SK-N-SH treated with all-trans-retinoic acid at 6 μM for 48 hours (cell line): Measurements from ENCODE around the gene ANKLE2.

Experiments used
- ATAC-seq: fragments of 200-7000 bp; cut with Tn5 transposase; 3 replicates; pipeline ENCODE4 v1.9.1; 2020; ENCODE audit warnings: mild to moderate bottlenecking, moderate library complexity
- BACH2 ChIP-seq: fragments of 250-450 bp; sonication (Bioruptor Pico); IDR thresholded peaks from 2 replicates; pipeline ENCODE4 v1.9.0; 2021; ENCODE audit warnings: mild to moderate bottlenecking, borderline replicate concordance
- CREB5 ChIP-seq: fragments of 250-450 bp; sonication (Bioruptor Pico); IDR thresholded peaks from 2 replicates; pipeline ENCODE4 v1.5.1; 2020; ENCODE audit warnings: low read depth, mild to moderate bottlenecking, moderate library complexity
- CSRNP3 ChIP-seq: fragments of 250-450 bp; sonication (Bioruptor Pico); IDR thresholded peaks from 2 replicates; pipeline ENCODE4 v1.5.1; 2021; ENCODE audit warnings: mild to moderate bottlenecking, moderate library complexity
- ESRRG ChIP-seq: fragments of 250-450 bp; sonication (Bioruptor Pico); IDR thresholded peaks from 2 replicates; pipeline ENCODE4 v1.6.1; 2021; ENCODE audit warnings: mild to moderate bottlenecking
- GLIS3 ChIP-seq: fragments of 250-450 bp; sonication (Bioruptor Pico); IDR thresholded peaks from 2 replicates; pipeline ENCODE4 v1.5.0; 2020; ENCODE audit warnings: mild to moderate bottlenecking, moderate library complexity
- OSR1 ChIP-seq: fragments of 250-450 bp; sonication (Bioruptor Pico); IDR thresholded peaks from 2 replicates; pipeline ENCODE4 v1.8.0; 2022; ENCODE audit warnings: moderate library complexity, mild to moderate bottlenecking, inconsistent platforms
- PATZ1 ChIP-seq: fragments of 250-450 bp; sonication (Bioruptor Pico); IDR thresholded peaks from 2 replicates; pipeline ENCODE4 v1.8.0; 2020; ENCODE audit warnings: mild to moderate bottlenecking, moderate library complexity, borderline replicate concordance
- PPARA ChIP-seq: fragments of 250-450 bp; sonication (Bioruptor Pico); IDR thresholded peaks from 2 replicates; pipeline ENCODE4 v1.5.0; 2020; ENCODE audit warnings: mild to moderate bottlenecking, borderline replicate concordance
- RARB ChIP-seq: fragments of 250-450 bp; sonication (Bioruptor Pico); IDR thresholded peaks from 2 replicates; pipeline ENCODE4 v1.8.0; 2021; ENCODE audit warnings: mild to moderate bottlenecking, moderate library complexity
- TCF4 ChIP-seq: fragments of 250-450 bp; sonication (Bioruptor Pico); IDR thresholded peaks from 2 replicates; pipeline ENCODE4 v1.8.0; 2021; ENCODE audit warnings: mild to moderate bottlenecking, moderate library complexity, borderline replicate concordance
- TOX ChIP-seq: fragments of 250-450 bp; sonication (Bioruptor Pico); IDR thresholded peaks from 2 replicates; pipeline ENCODE4 v1.8.0; 2021; ENCODE audit warnings: mild to moderate bottlenecking, moderate library complexity, borderline replicate concordance
- ZNF565 ChIP-seq: fragments of 450-650 bp; formaldehyde crosslinking; conservative IDR thresholded peaks from 2 replicates; pipeline ENCODE4 v1.5.0; 2020; ENCODE audit warnings: low read depth, mild to moderate bottlenecking, moderate library complexity
- ZNF8 ChIP-seq: fragments of 450-650 bp; formaldehyde crosslinking; IDR thresholded peaks from 2 replicates; pipeline ENCODE4 v1.5.0; 2020; ENCODE audit warnings: mild to moderate bottlenecking, moderate library complexity
- TF ChIP-seq, protein P1 (sequence below): fragments of 250-450 bp; sonication (Bioruptor Pico); IDR thresholded peaks from 2 replicates; pipeline ENCODE4 v1.8.0; 2021; ENCODE audit warnings: low read depth, mild to moderate bottlenecking, moderate library complexity, borderline replicate concordance
- TF ChIP-seq, protein P2 (sequence below): fragments of 250-450 bp; sonication (Bioruptor Pico); IDR thresholded peaks from 2 replicates; pipeline ENCODE4 v1.5.0; 2020; ENCODE audit warnings: mild to moderate bottlenecking, moderate library complexity

Gene ANKLE2

DNA sequence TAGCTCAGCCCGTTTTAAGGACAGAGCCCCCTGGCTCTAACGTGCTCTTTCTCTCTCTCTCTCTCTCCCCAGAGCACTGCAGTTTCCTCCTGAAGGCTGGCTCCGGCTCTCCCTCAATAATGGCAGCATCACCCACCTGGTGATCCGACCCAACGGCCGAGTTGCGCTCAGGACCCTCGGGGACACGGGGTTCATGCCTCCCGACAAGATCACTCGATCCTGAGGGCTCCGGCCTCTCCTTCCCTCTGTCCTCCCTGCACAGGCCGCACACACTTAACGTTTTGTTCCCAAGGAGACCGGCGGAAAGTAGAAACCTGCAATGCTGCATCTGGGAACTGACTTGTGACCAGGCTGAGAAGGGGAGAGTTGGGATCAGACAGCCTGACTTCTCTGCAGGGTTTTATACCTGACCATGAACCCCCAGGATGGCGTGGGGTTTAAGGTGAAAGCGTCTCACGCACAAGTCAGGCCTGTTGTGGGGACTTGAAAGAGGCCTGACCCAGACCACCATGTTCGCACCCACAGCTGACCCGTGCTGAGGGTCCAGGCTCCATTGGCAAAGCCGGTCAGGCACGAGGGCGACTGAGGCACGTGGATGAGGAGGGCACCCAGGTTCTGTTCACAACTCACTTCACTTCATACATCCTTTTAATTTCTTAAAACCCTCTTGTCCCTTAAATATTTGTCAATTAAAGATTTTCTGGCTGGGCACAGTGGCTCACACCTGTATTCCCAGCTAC is 40.9 kb downstream of the ANKLE2 start:
- ATAC-seq, result no peak
- no peak for TF ChIP-seq CSRNP3 (CRISPR knock-in tag)
- TF ChIP-seq ZNF8 (CRISPR knock-in tag), result no peak
- TF ChIP-seq, protein P1, sequence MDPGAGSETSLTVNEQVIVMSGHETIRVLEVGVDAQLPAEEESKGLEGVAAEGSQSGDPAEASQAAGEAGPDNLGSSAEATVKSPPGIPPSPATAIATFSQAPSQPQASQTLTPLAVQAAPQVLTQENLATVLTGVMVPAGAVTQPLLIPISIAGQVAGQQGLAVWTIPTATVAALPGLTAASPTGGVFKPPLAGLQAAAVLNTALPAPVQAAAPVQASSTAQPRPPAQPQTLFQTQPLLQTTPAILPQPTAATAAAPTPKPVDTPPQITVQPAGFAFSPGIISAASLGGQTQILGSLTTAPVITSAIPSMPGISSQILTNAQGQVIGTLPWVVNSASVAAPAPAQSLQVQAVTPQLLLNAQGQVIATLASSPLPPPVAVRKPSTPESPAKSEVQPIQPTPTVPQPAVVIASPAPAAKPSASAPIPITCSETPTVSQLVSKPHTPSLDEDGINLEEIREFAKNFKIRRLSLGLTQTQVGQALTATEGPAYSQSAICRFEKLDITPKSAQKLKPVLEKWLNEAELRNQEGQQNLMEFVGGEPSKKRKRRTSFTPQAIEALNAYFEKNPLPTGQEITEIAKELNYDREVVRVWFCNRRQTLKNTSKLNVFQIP (CRISPR knock-in tag), result no peak
- TF ChIP-seq PATZ1 (CRISPR knock-in tag), result no peak
- TF ChIP-seq, protein P2, sequence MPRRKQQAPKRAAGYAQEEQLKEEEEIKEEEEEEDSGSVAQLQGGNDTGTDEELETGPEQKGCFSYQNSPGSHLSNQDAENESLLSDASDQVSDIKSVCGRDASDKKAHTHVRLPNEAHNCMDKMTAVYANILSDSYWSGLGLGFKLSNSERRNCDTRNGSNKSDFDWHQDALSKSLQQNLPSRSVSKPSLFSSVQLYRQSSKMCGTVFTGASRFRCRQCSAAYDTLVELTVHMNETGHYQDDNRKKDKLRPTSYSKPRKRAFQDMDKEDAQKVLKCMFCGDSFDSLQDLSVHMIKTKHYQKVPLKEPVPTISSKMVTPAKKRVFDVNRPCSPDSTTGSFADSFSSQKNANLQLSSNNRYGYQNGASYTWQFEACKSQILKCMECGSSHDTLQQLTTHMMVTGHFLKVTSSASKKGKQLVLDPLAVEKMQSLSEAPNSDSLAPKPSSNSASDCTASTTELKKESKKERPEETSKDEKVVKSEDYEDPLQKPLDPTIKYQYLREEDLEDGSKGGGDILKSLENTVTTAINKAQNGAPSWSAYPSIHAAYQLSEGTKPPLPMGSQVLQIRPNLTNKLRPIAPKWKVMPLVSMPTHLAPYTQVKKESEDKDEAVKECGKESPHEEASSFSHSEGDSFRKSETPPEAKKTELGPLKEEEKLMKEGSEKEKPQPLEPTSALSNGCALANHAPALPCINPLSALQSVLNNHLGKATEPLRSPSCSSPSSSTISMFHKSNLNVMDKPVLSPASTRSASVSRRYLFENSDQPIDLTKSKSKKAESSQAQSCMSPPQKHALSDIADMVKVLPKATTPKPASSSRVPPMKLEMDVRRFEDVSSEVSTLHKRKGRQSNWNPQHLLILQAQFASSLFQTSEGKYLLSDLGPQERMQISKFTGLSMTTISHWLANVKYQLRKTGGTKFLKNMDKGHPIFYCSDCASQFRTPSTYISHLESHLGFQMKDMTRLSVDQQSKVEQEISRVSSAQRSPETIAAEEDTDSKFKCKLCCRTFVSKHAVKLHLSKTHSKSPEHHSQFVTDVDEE, result no peak

DNA sequence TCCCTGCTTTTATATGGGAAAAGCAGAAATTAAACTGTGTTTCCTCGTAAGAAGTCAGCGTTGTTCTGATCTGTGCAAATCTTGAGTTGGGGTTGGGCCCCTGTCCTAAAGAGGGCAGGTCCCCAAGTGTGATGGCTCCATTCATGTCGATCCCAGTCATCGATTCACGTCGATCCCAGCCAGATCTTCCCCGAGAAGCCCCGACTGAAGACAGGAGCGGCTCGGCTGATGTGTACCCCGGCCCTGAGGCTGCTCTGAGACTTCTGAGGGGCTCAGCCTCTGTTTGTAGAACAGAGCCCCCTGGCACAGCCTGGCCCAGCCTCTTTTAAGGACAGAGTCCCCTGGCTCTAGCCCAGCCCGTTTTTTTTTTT is 41.7 kb downstream of the ANKLE2 start:
- TF ChIP-seq RARB (CRISPR knock-in tag), result no peak
- no peak for TF ChIP-seq OSR1 (CRISPR knock-in tag)
- TF ChIP-seq, protein P1 (CRISPR knock-in tag), result no peak
- TF ChIP-seq BACH2 (CRISPR knock-in tag), result no peak
- no peak for TF ChIP-seq CREB5 (CRISPR knock-in tag)
- TF ChIP-seq GLIS3 (CRISPR knock-in tag), result no peak
- no peak for TF ChIP-seq TCF4 (CRISPR knock-in tag)
- no peak for ATAC-seq

- TF ChIP-seq ZNF565 (no peak), TOX (CRISPR knock-in tag) (no peak), TCF4 (CRISPR knock-in tag) (no peak), PATZ1 (CRISPR knock-in tag) (no peak), ESRRG (no peak), PPARA (CRISPR knock-in tag) (no peak)
- no peak for ATAC-seq
Observed at GRCh38 chr12:132719141-132719953, 42.3 kb downstream of the ANKLE2 start.
